PC-9 (cell line): ENCODE measurements around the gene DMTF1.

ENCODE experiments used
- EZH2 ChIP-seq: fragments of 200-600 bp; sonication (generic); IDR thresholded peaks from 2 replicates; pipeline ENCODE4 v1.8.0; 2017; ENCODE audit warnings: antibody characterized with exemption, low read depth
- TF ChIP-seq, protein P1 (sequence below): fragments of 200-600 bp; sonication (generic); conservative IDR thresholded peaks from 2 replicates; pipeline ENCODE4 v1.6.1; 2017; ENCODE audit warnings: mixed run types, antibody characterized with exemption, mild to moderate bottlenecking, moderate library complexity

DNA sequence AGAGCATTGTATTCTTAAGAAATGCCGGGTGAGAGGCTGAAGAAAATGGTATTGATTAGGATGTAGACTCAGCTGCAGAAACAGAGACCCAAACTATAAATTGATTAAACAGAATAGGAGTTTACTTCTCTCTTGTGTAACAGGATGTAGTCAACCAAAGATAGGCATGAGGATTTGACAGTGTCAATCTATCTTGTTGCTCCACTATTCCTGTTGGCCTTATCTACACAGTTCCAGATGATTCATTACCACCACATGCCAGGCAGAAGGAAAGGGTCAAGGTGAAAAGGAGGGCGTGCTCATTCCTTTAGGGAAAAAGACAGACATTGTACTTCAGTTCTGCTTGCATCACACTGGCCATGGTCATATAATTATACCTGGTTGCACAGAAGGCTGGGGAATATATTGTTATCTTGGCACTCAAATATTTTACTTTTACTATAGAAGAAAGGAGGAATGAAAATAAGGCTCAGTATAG, 11.9 kb upstream of the DMTF1 start:
- TF ChIP-seq, protein P1, sequence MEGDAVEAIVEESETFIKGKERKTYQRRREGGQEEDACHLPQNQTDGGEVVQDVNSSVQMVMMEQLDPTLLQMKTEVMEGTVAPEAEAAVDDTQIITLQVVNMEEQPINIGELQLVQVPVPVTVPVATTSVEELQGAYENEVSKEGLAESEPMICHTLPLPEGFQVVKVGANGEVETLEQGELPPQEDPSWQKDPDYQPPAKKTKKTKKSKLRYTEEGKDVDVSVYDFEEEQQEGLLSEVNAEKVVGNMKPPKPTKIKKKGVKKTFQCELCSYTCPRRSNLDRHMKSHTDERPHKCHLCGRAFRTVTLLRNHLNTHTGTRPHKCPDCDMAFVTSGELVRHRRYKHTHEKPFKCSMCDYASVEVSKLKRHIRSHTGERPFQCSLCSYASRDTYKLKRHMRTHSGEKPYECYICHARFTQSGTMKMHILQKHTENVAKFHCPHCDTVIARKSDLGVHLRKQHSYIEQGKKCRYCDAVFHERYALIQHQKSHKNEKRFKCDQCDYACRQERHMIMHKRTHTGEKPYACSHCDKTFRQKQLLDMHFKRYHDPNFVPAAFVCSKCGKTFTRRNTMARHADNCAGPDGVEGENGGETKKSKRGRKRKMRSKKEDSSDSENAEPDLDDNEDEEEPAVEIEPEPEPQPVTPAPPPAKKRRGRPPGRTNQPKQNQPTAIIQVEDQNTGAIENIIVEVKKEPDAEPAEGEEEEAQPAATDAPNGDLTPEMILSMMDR, result no peak
- TF ChIP-seq EZH2, result no peak
